SU-DHL-6 (cell line): ENCODE measurements around the gene PYGB.

Source experiments
- EZH2phosphoT487 ChIP-seq: fragments of 200-600 bp; sonication (generic), shearing (Covaris generic); conservative IDR thresholded peaks from 2 replicates; pipeline ENCODE4 v1.6.1; 2018; ENCODE audit warnings: mild to moderate bottlenecking, antibody characterized with exemption, low read length, moderate library complexity, mixed read lengths
- TF ChIP-seq, protein P1 (sequence below): fragments of 200-600 bp; sonication (generic); IDR thresholded peaks from one replicate; pipeline ENCODE4 v1.5.1; 2017; ENCODE audit warnings: antibody characterized with exemption, mild to moderate bottlenecking, low read length, moderate library complexity; ENCODE audit not compliant: insufficient read depth, poor library complexity, severe bottlenecking

DNA sequence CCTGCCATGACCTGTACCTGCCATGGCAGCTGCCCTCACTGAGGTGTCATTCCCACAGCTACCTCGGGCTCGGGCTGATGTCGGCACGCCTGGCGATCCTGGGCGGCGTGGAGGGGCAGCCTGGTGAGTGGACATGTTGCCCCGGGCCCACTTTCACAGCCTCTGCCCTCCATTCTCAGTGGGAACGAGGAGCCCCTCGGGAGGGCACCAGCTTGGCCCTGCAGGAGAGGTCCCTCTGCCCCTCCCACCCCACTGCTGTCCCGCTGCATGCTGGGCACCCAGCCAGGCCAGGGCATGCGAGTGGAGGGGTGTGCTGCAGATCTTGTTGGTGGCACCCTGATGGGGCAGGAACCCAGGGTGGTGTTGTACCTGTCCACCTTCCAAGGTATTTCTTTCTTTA lies 29.4 kb upstream of the PYGB start:
- no peak for TF ChIP-seq EZH2phosphoT487
- TF ChIP-seq, protein P1, sequence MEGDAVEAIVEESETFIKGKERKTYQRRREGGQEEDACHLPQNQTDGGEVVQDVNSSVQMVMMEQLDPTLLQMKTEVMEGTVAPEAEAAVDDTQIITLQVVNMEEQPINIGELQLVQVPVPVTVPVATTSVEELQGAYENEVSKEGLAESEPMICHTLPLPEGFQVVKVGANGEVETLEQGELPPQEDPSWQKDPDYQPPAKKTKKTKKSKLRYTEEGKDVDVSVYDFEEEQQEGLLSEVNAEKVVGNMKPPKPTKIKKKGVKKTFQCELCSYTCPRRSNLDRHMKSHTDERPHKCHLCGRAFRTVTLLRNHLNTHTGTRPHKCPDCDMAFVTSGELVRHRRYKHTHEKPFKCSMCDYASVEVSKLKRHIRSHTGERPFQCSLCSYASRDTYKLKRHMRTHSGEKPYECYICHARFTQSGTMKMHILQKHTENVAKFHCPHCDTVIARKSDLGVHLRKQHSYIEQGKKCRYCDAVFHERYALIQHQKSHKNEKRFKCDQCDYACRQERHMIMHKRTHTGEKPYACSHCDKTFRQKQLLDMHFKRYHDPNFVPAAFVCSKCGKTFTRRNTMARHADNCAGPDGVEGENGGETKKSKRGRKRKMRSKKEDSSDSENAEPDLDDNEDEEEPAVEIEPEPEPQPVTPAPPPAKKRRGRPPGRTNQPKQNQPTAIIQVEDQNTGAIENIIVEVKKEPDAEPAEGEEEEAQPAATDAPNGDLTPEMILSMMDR, result no peak
